ENCODE measurements around the gene CAPG. TPM values are rescaled to one million over a fixed set of nuclear protein-coding genes. Genes with fewer than 3 reads are reported as not detected.

The CAPG gene
- total and polyA plus RNA-seq, 10 of the 15 experiments (the other 5 are each of a cell fraction or from before 2014, with no cell fraction given), result 26.3 to 192 (median 100) TPM

DNA sequence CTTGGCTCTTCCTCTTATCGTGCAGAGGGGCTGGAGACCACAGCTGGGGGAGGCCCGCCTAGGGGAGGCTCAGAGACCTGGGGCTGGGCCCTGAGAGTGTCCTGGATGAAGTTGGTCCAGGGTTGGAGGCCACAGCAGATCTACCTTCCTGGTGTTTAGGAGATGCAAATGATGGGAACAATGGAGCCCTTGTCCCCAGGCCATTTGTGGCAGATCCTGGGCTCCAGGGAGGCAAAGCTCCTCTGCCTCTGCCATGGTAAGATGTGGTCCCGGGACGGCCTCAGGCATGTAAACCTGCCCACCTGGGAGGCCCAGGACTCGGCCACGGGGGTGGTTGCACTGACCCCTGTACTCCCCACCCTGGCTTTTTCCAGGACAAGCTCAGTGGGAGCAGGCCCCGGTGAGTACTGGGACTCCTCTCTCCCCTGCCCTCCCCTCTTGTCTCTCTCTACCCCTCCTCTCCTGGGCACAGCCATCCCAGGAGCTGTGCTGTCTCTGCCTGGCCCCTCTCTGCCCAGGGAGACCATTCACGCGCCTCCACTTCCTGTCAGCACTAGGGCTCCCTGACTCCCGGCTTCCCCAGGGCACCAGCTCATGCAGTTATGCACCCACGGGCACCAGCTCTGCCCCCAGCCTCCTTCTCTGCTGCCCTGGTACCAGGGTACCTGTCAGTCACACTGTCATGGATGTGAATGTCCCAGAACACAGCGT lies 19.2 kb upstream of the CAPG start (continued):
- TF ChIP-seq, protein P1, sequence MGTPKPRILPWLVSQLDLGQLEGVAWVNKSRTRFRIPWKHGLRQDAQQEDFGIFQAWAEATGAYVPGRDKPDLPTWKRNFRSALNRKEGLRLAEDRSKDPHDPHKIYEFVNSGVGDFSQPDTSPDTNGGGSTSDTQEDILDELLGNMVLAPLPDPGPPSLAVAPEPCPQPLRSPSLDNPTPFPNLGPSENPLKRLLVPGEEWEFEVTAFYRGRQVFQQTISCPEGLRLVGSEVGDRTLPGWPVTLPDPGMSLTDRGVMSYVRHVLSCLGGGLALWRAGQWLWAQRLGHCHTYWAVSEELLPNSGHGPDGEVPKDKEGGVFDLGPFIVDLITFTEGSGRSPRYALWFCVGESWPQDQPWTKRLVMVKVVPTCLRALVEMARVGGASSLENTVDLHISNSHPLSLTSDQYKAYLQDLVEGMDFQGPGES (IDR thresholded peaks at IDR 0.05), result no peak
- TF ChIP-seq RELA (IDR thresholded peaks at IDR 0.05; ENCODE audit: borderline replicate concordance, partially characterized antibody) (no peak), ZNF622 (IDR thresholded peaks at IDR 0.05) (no peak), ZNF384 (IDR thresholded peaks at IDR 0.05; ENCODE audit: borderline replicate concordance, low read depth, low read length) (no peak), BACH1 (IDR thresholded peaks at IDR 0.05; ENCODE audit: borderline replicate concordance) (no peak), TCF7 (IDR thresholded peaks at IDR 0.05; ENCODE audit: borderline replicate concordance) (no peak), JUND (IDR thresholded peaks at IDR 0.05; ENCODE audit: low read depth, low read length) (no peak)
- TF ChIP-seq, protein P2, sequence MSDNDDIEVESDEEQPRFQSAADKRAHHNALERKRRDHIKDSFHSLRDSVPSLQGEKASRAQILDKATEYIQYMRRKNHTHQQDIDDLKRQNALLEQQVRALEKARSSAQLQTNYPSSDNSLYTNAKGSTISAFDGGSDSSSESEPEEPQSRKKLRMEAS (IDR thresholded peaks at IDR 0.05; ENCODE audit: low read depth, low read length), result no peak

DNA sequence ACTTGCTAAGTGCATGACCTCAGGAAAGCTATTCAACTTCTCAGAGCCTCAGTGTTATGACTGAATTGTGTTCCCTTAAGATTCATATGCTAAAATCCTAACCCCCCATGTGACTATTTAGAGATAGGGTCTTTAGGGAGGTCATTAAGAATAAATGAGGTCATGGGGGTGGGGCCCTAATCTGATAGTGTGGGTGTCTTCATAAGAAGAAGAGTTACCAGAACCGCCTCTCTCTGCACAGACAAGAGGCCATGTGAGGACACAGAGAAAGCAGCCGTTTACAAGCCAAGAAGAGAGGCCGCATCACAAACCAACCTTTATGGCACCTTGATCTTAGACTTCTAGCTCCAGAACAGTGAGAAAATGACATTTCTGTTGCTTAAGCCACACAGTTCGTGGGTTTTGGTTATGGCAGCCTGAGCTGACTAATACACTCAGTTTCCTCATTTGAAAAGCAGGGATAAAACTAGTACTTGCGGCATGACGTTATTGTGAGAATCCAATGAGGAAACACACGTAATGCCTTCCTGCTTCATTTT lies 18.2 kb upstream of the CAPG start:
- intact Hi-C loops (cut with micrococcal nuclease; ENCODE audit: unreplicated experiment), result loop anchor here (10.0 kb wide), 1 partner anchor 386 kb away; no protein-coding TSS in a partner anchor
- H3K27me3 ChIP-seq (replicated peaks in 1 of 2; ENCODE audit: control insufficient read depth in 2 of 2, insufficient read depth in 2 of 2, low read length in 1 of 2), result no peaks in the 10 kb centered on the region
- H3K9ac ChIP-seq (ENCODE audit: control insufficient read depth, insufficient read depth, low read length), result no peak overlapping the region
- H3K4me1 ChIP-seq (ENCODE audit: control insufficient read depth, insufficient read depth, low read length), result no peaks in the 10 kb centered on the region
- ChIA-PET POLR2A (interaction anchor here (0.6 to 1.5 kb wide), 2 partner anchors 14 to 44 kb away, joined by 3 to 5 read pairs; no protein-coding TSS in a partner anchor), RAD21 (ENCODE audit: unreplicated experiment) (interaction anchor here (1.8 to 2.6 kb wide), 2 partner anchors 9 to 124 kb away, joined by 5 to 13 read pairs; no protein-coding TSS in a partner anchor), SMC1A (ENCODE audit: uncharacterized antibody, unreplicated experiment) (interaction anchor here (0.8 to 3.2 kb wide), 6 partner anchors 38 to 255 kb away, joined by 3 to 22 read pairs (median 4); no protein-coding TSS in a partner anchor), CTCF (interaction anchor here (0.6 to 3.4 kb wide), 6 partner anchors 8 to 149 kb away, joined by 3 to 17 read pairs (median 4); partner anchors contain the start of gene VAMP8)
- FAIRE-seq, result no peak
- H3K9me3 ChIP-seq (replicated peaks; ENCODE audit: control insufficient read depth, insufficient read depth, low read length), result no peaks in the 10 kb centered on the region
- H3K4me3 ChIP-seq, result no peak overlapping the region
- no TSS peak for BruUV-seq (replicated peaks)
- no peak for ATAC-seq
- no peaks in the 10 kb centered on the region for H3K79me2 ChIP-seq (ENCODE audit: control insufficient read depth, insufficient read depth, low read length)
- H2AFZ ChIP-seq (ENCODE audit: control insufficient read depth, low read depth, low read length), result no peak overlapping the region
- in situ Hi-C loops (cut with MboI), result no loop called here
- no peaks in the 10 kb centered on the region for H4K20me1 ChIP-seq (ENCODE audit: control insufficient read depth, insufficient read depth)
- H3K4me2 ChIP-seq (ENCODE audit: control insufficient read depth, insufficient read depth), result no peak overlapping the region
- 66% methylated on average over 7 of the region's 7 CpGs for WGBS (ENCODE audit: insufficient coverage, insufficient replicate concordance, low lambda C conversion rate, missing lambda C conversion rate)
- H3K27ac ChIP-seq (ENCODE audit: control insufficient read depth, insufficient read depth), result no peak overlapping the region
- no peak for DNase-seq (ENCODE audit: low read depth, low spot score)
- no peaks in the 10 kb centered on the region for H3K36me3 ChIP-seq (ENCODE audit: control insufficient read depth in 2 of 2, insufficient read depth in 2 of 2, low read length in 1 of 2)
- TF ChIP-seq TAF1 (IDR thresholded peaks at IDR 0.05; ENCODE audit: borderline replicate concordance, low read depth, low read length) (no peak), MXI1 (IDR thresholded peaks at IDR 0.05; ENCODE audit: low read depth, low read length) (no peak), ZZZ3 (IDR thresholded peaks at IDR 0.05; ENCODE audit: control insufficient read depth, insufficient read length, low read depth) (no peak), BCL11A (IDR thresholded peaks at IDR 0.05; ENCODE audit: low read depth, low read length) (no peak), CREB1 (IDR thresholded peaks at IDR 0.05; ENCODE audit: low read depth) (no peak), HCFC1 (IDR thresholded peaks at IDR 0.05; ENCODE audit: low read length) (no peak), ZNF217 (IDR thresholded peaks at IDR 0.05) (no peak), EED (IDR thresholded peaks at IDR 0.05; ENCODE audit: low read depth) (no peak), NFYA (IDR thresholded peaks at IDR 0.05; ENCODE audit: borderline replicate concordance, low read depth, low read length) (no peak), WRNIP1 (IDR thresholded peaks at IDR 0.05; ENCODE audit: borderline replicate concordance, low read depth, low read length) (no peak)
- TF ChIP-seq, protein P3, sequence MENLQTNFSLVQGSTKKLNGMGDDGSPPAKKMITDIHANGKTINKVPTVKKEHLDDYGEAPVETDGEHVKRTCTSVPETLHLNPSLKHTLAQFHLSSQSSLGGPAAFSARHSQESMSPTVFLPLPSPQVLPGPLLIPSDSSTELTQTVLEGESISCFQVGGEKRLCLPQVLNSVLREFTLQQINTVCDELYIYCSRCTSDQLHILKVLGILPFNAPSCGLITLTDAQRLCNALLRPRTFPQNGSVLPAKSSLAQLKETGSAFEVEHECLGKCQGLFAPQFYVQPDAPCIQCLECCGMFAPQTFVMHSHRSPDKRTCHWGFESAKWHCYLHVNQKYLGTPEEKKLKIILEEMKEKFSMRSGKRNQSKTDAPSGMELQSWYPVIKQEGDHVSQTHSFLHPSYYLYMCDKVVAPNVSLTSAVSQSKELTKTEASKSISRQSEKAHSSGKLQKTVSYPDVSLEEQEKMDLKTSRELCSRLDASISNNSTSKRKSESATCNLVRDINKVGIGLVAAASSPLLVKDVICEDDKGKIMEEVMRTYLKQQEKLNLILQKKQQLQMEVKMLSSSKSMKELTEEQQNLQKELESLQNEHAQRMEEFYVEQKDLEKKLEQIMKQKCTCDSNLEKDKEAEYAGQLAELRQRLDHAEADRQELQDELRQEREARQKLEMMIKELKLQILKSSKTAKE (IDR thresholded peaks at IDR 0.05; ENCODE audit: low read depth, poor library complexity, severe bottlenecking), result no peak
- TF ChIP-seq, protein P4, sequence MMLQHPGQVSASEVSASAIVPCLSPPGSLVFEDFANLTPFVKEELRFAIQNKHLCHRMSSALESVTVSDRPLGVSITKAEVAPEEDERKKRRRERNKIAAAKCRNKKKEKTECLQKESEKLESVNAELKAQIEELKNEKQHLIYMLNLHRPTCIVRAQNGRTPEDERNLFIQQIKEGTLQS (IDR thresholded peaks at IDR 0.05; ENCODE audit: borderline replicate concordance, extremely low read depth, low read depth, low read length), result no peak
